HepG2 (cell line): Measurements from ENCODE around the gene TIAM2. TPM values are rescaled to one million over a fixed set of nuclear protein-coding genes. Genes with fewer than 3 reads are reported as not detected.

ENCODE experiments used
- ATAC-seq: fragments of 200-7000 bp; cut with Tn5 transposase; 3 replicates; pipeline ENCODE4 v1.9.1; 2020; ENCODE audit warnings: mild to moderate bottlenecking, moderate library complexity
- BruUV-seq: library from RNA; stranded (reverse); fragments of 400-500 nt; replicated peaks from 2 replicates; lab custom pipeline; 2021; lab: Mats Ljungman, UMichigan
- CTCF ChIA-PET: fragments of 300-600 bp; formaldehyde crosslinking; extraction: SDS; loops from one replicate; lab custom pipeline; 2021; ENCODE audit warnings: low total read pairs, inconsistent platforms, low intra/inter-chr PET ratio; lab: Yijun Ruan, JAX
- POLR2A ChIA-PET: fragments of 350-600 bp; sonication (Branson Sonifier 250); formaldehyde crosslinking; loops from one replicate; lab custom pipeline; 2020; ENCODE audit warnings: antibody characterized with exemption, inconsistent platforms; lab: Yijun Ruan, JAX
- DNase-seq: peaks from one replicate; pipeline ENCODE4 v3.0.0-alpha.2; 2015; ENCODE audit warnings: low spot score
- FAIRE-seq: peaks from 3 replicates; lab custom pipeline; 2011; peaks lifted over from hg19 to GRCh38; lab: Jason Lieb, UNC
- H2AFZ ChIP-seq: one replicate; pipeline ENCODE4 v1.6.1; 2011; ENCODE audit warnings: low read length, inconsistent platforms
- H3K27ac ChIP-seq: fragments of 300-600 bp; 3 replicates; pipeline ENCODE4 v1.8.0; 2011; ENCODE audit warnings: mixed run types, mild to moderate bottlenecking, mixed read lengths, low read length, inconsistent platforms; ENCODE audit not compliant: insufficient read depth; ENCODE audit errors: extremely low read length
- H3K27me3 ChIP-seq, 2 experiments: fragments of 200-600 bp in 1 of 2; 2 replicates in 1 of 2; 3 replicates in 1 of 2; pipeline versions ENCODE4 v1.6.0 to v1.8.0; 2011; ENCODE audit warnings: low read length in 2 of 2, mild to moderate bottlenecking in 2 of 2, moderate library complexity in 2 of 2, inconsistent platforms in 1 of 2; ENCODE audit not compliant: insufficient read depth in 2 of 2, control insufficient read depth in 1 of 2
- H3K36me3 ChIP-seq, 2 experiments: fragments of 200-600 bp in 1 of 2; replicated peaks in 1 of 2; 2 replicates in 1 of 2; 3 replicates in 1 of 2; pipeline versions ENCODE4 v1.5.1 to v1.8.0; 2011; ENCODE audit warnings: low read length in 2 of 2, inconsistent platforms in 1 of 2; ENCODE audit not compliant: insufficient read depth in 2 of 2, control insufficient read depth in 1 of 2
- H3K4me1 ChIP-seq: 2 replicates; pipeline ENCODE4 v1.5.1; 2012; ENCODE audit warnings: low read length, inconsistent platforms; ENCODE audit not compliant: insufficient read depth
- H3K4me2 ChIP-seq: 2 replicates; pipeline ENCODE4 v1.6.0; 2011; ENCODE audit warnings: low read depth, low read length, inconsistent platforms
- H3K4me3 ChIP-seq, 3 experiments: fragments of 200-600 bp in 1 of 3; sonication (generic), shearing (Covaris generic) in 1 of 3; replicated peaks in 1 of 3; 2 replicates each; pipeline ENCODE4 v1.5.1; 2011 to 2016; ENCODE audit warnings: low read length in 3 of 3, inconsistent platforms in 2 of 3, low read depth in 2 of 3, mild to moderate bottlenecking in 2 of 3, control low read depth in 1 of 3, mixed read lengths in 1 of 3; ENCODE audit not compliant: insufficient read depth in 1 of 3
- H3K79me2 ChIP-seq: one replicate; pipeline ENCODE4 v1.6.1; 2011; ENCODE audit warnings: low read length, inconsistent platforms; ENCODE audit not compliant: insufficient read depth
- H3K9ac ChIP-seq: 2 replicates; pipeline ENCODE4 v1.6.0; 2011; ENCODE audit warnings: mild to moderate bottlenecking, low read depth, low read length, inconsistent platforms; ENCODE audit not compliant: insufficient read depth
- H3K9me3 ChIP-seq: 2 replicates; pipeline ENCODE4 v1.5.1; 2012; ENCODE audit warnings: mild to moderate bottlenecking, low read length
- H4K20me1 ChIP-seq: 2 replicates; pipeline ENCODE4 v1.6.0; 2011; ENCODE audit warnings: inconsistent platforms, mild to moderate bottlenecking, low read length, moderate library complexity; ENCODE audit not compliant: insufficient read depth
- CEBPB ChIP-seq: IDR thresholded peaks from 2 replicates; pipeline ENCODE4 v1.6.1; 2011; ENCODE audit warnings: low read depth, low read length, improper control_type of control experiment, borderline replicate concordance
- CREB1 ChIP-seq, 2 experiments: fragments of 450-650 bp in 1 of 2; IDR thresholded peaks; 2 replicates each; pipeline ENCODE4 v1.6.1; 2016 to 2017; ENCODE audit warnings: control low read depth in 1 of 2, mild to moderate bottlenecking in 1 of 2, missing compliant biosample characterization in 1 of 2, missing genetic modification characterization in 1 of 2
- EED ChIP-seq: sonication (generic); formaldehyde crosslinking; IDR thresholded peaks from 2 replicates; pipeline ENCODE4 v1.5.0; 2020; ENCODE audit warnings: mild to moderate bottlenecking, missing genetic modification reagents
- EHMT2 ChIP-seq: fragments of 200-600 bp; sonication (generic); IDR thresholded peaks from 2 replicates; pipeline ENCODE4 v1.7.0; 2017; ENCODE audit warnings: antibody characterized with exemption, low read depth, low read length, borderline replicate concordance
- FOSL2 ChIP-seq: sonication (generic); formaldehyde crosslinking; IDR thresholded peaks from 2 replicates; pipeline ENCODE4 v1.4.0; 2020; ENCODE audit warnings: missing genetic modification reagents
- FOXA3 ChIP-seq: IDR thresholded peaks from 2 replicates; pipeline ENCODE4 v1.6.1; 2016; ENCODE audit warnings: missing genetic modification reagents, missing compliant biosample characterization
- ZBTB21 ChIP-seq: sonication (generic); formaldehyde crosslinking; IDR thresholded peaks from 2 replicates; pipeline ENCODE4 v1.4.0; 2020; ENCODE audit warnings: missing genetic modification reagents
- ZKSCAN5 ChIP-seq: sonication (generic); formaldehyde crosslinking; IDR thresholded peaks from 2 replicates; pipeline ENCODE4 v1.5.1; 2020; ENCODE audit warnings: mild to moderate bottlenecking, missing genetic modification reagents
- ZNF232 ChIP-seq: sonication (generic); formaldehyde crosslinking; IDR thresholded peaks from 2 replicates; pipeline ENCODE4 v1.4.0; 2020; ENCODE audit warnings: missing genetic modification reagents, borderline replicate concordance
- ZNF292 ChIP-seq: sonication (generic); formaldehyde crosslinking; IDR thresholded peaks from 2 replicates; pipeline ENCODE4 v1.8.1; 2022; ENCODE audit warnings: mild to moderate bottlenecking, low read depth, missing genetic modification reagents, borderline replicate concordance
- ZNF703 ChIP-seq: sonication (generic); formaldehyde crosslinking; IDR thresholded peaks from 2 replicates; pipeline ENCODE4 v1.5.1; 2020; ENCODE audit warnings: missing genetic modification reagents, mild to moderate bottlenecking, moderate library complexity, borderline replicate concordance
- WGBS: methylation state at CpG from one replicate; pipeline ENCODE4 v1.1.6; 2017; ENCODE audit warnings: low lambda C conversion rate; 5-methylcytosine and 5-hydroxymethylcytosine counted together
- in situ Hi-C: cut with HindIII; loops from 2 replicates; pipeline ENCODE4 v1.10.0; 2017; ENCODE audit warnings: low pct_unique_long_range_greater_than_20kb; ENCODE audit not compliant: extremely low pct_ligation_motif_present
- intact Hi-C: fragments of 100-400 bp; cut with micrococcal nuclease; formaldehyde crosslinking; loops from one replicate; pipeline ENCODE4 v1.10.0; 2022; ENCODE audit not compliant: unreplicated experiment
- polyA plus RNA-seq, 8 experiments: library from polyadenylated mRNA; depleted of rRNA in 3 of 8; stranded (reverse) in 7 of 8; unstranded in 1 of 8; fragments of >200 nt; fragmentation: Illumina TruSeq in 4 of 8; extraction: Trizol in 4 of 8; gene quantifications; 2 replicates each; pipeline versions ENCODE4 v1.2.1 to v1.2.3, GENCODE V29; 2011 to 2016; ENCODE audit warnings: low read depth in 4 of 8, missing spikeins in 1 of 8, mixed read lengths in 1 of 8; ENCODE audit not compliant: insufficient read depth in 1 of 8
- total RNA-seq, 5 experiments: library from RNA; depleted of rRNA; stranded (reverse); fragments of >200 nt; fragmentation: Illumina TruSeq; extraction: Trizol; gene quantifications; 2 replicates each; pipeline ENCODE4 v1.2.3, GENCODE V29; 2016; ENCODE audit warnings: low read depth in 1 of 5
- TF ChIP-seq, protein P1 (sequence below): sonication (generic); formaldehyde crosslinking; IDR thresholded peaks from 2 replicates; pipeline ENCODE4 v1.9.0; 2021; ENCODE audit warnings: missing genetic modification reagents, mild to moderate bottlenecking, borderline replicate concordance
- TF ChIP-seq, protein P2 (sequence below): IDR thresholded peaks from 2 replicates; pipeline ENCODE4 v1.6.1; 2012; ENCODE audit warnings: low read depth, low read length, improper control_type of control experiment
- TF ChIP-seq, protein P3 (sequence below): IDR thresholded peaks from 2 replicates; pipeline ENCODE4 v1.4.0; 2020; ENCODE audit warnings: mild to moderate bottlenecking, missing genetic modification reagents

TIAM2 gene
- total and polyA plus RNA-seq, 2 of the 13 experiments (the other 11 are each of a cell fraction or from before 2014, with no cell fraction given): 4.1 to 4.5 TPM

DNA sequence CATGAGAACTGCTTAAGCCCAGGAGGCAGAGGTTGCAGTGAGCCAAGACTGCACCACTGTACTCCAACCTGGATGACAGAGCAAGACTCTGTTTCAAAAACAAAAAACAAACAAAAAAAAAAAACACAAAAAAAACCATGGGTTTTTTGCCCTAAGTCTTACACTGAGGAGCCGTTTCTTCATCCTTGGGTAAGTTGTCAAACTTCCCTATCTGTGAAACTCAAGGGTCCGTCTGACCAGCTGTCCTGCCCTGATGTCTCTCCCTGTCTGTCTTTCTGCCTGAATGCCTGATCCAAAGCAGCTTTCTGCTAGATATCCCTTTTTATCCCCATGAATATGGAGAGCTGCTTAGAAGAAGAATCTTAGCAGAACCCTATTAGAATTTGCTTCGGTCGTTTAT is 227.4 kb downstream of the TIAM2 start (continued):
- TF ChIP-seq, protein P1, sequence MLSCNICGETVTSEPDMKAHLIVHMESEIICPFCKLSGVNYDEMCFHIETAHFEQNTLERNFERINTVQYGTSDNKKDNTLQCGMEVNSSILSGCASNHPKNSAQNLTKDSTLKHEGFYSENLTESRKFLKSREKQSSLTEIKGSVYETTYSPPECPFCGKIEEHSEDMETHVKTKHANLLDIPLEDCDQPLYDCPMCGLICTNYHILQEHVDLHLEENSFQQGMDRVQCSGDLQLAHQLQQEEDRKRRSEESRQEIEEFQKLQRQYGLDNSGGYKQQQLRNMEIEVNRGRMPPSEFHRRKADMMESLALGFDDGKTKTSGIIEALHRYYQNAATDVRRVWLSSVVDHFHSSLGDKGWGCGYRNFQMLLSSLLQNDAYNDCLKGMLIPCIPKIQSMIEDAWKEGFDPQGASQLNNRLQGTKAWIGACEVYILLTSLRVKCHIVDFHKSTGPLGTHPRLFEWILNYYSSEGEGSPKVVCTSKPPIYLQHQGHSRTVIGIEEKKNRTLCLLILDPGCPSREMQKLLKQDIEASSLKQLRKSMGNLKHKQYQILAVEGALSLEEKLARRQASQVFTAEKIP (CRISPR knock-in tag): no peak
- no peak for TF ChIP-seq ZNF292 (CRISPR knock-in tag)
- TF ChIP-seq, all 625 proteins: peak for 0

DNA sequence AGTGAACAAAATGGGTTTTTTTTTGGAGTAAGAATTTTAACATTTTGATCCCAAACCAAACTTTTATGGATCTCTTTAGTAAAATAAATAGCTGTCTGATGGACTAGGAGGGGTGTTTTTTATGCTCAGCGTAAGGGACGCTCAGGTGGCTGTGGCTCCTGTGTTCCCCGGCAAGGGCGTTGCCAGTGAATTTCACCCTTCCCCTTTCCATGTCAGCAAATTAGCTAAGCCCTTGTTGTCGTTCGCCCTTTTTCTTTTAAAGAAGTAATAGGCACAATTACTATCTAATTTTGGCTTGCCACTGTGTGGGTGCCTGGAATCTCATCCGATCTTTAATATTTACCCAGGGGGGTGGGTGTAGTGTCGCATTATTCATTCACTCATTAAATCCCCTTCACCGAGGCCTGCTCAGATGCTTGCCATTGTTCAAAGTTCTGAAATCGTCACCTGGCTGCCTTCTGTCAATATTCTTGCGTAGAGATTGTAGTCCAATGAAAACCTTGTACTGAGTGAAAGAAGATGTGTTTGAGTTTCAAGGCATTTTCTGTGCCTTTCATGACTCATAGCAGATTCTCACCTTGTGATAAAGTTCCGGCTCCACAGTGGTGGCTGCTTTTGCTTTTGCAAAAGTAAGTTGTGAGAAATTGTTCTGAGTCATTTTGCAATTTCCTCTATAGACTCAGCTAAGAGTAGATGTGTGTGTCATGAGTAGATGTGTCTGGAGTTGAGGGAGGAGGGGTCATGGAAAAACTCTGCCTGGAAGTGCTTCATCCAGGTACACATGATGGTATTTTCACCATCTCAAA is 228.7 kb downstream of the TIAM2 start:
- Histone ChIP-seq H3K27ac (no peak overlapping the region), H4K20me1 (no peaks in the 10 kb centered on the region), H3K79me2 (no peaks in the 10 kb centered on the region), H3K9ac (no peak overlapping the region), H3K9me3 (0 out of 2 replicates have a peak, but pooled peaks cover 7% of the 10 kb centered on the region), H3K4me1 (peaks cover 17% of the 10 kb centered on the region), H2AFZ (no peak overlapping the region), H3K4me3 (no peak overlapping the region), H3K27me3 (no peaks in the 10 kb centered on the region), H3K4me2 (no peak overlapping the region), H3K36me3 (no peaks in the 10 kb centered on the region)
- in situ Hi-C loops: no loop called here
- ATAC-seq: peak; percentile 57
- no TSS peak for BruUV-seq
- CTCF ChIA-PET: no interaction called here
- WGBS: 30% methylated on average over 12 of the region's 12 CpGs
- no peak for FAIRE-seq
- POLR2A ChIA-PET: no interaction called here
- intact Hi-C loops: no loop called here
- DNase-seq: peak; percentile 79
- TF ChIP-seq CEBPB (peak; percentile 32; the same call in 1 of the 2 replicates), CREB1 (IDR thresholded peaks at IDR 0.05) (peak; percentile 54; the same call in 1 of the 2 replicates), CREB1 (CRISPR knock-in tag; IDR thresholded peaks at IDR 0.05) (peak; percentile 40; the same call in 1 of the 2 replicates), EHMT2 (no peak), FOSL2 (CRISPR knock-in tag) (peak; percentile 78), FOXA3 (no peak), ZNF703 (CRISPR knock-in tag) (no peak), EED (no peak), ZBTB21 (CRISPR knock-in tag) (peak; percentile 46; the same call in 1 of the 2 replicates), ZNF232 (0 out of 2 replicates have a peak, but pooled peaks have one; percentile 59), ZKSCAN5 (peak; percentile 33; the same call in 1 of the 2 replicates)
- TF ChIP-seq, protein P2, sequence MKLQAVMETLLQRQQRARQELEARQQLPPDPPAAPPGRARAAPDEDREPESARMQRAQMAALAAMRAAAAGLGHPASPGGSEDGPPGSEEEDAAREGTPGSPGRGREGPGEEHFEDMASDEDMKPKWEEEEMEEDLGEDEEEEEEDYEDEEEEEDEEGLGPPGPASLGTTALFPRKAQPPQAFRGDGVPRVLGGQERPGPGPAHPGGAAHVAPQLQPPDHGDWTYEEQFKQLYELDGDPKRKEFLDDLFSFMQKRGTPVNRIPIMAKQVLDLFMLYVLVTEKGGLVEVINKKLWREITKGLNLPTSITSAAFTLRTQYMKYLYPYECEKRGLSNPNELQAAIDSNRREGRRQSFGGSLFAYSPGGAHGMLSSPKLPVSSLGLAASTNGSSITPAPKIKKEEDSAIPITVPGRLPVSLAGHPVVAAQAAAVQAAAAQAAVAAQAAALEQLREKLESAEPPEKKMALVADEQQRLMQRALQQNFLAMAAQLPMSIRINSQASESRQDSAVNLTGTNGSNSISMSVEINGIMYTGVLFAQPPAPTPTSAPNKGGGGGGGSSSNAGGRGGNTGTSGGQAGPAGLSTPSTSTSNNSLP: peak; percentile 27; the same call in 1 of the 2 replicates
- TF ChIP-seq, protein P3, sequence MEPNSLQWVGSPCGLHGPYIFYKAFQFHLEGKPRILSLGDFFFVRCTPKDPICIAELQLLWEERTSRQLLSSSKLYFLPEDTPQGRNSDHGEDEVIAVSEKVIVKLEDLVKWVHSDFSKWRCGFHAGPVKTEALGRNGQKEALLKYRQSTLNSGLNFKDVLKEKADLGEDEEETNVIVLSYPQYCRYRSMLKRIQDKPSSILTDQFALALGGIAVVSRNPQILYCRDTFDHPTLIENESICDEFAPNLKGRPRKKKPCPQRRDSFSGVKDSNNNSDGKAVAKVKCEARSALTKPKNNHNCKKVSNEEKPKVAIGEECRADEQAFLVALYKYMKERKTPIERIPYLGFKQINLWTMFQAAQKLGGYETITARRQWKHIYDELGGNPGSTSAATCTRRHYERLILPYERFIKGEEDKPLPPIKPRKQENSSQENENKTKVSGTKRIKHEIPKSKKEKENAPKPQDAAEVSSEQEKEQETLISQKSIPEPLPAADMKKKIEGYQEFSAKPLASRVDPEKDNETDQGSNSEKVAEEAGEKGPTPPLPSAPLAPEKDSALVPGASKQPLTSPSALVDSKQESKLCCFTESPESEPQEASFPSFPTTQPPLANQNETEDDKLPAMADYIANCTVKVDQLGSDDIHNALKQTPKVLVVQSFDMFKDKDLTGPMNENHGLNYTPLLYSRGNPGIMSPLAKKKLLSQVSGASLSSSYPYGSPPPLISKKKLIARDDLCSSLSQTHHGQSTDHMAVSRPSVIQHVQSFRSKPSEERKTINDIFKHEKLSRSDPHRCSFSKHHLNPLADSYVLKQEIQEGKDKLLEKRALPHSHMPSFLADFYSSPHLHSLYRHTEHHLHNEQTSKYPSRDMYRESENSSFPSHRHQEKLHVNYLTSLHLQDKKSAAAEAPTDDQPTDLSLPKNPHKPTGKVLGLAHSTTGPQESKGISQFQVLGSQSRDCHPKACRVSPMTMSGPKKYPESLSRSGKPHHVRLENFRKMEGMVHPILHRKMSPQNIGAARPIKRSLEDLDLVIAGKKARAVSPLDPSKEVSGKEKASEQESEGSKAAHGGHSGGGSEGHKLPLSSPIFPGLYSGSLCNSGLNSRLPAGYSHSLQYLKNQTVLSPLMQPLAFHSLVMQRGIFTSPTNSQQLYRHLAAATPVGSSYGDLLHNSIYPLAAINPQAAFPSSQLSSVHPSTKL (CRISPR knock-in tag): no peak
